Panc1 (cell line): Measurements from ENCODE around the gene CYS1. TPM values are rescaled to one million over a fixed set of nuclear protein-coding genes. Genes with fewer than 3 reads are reported as not detected.

Experiments used
- ATAC-seq: fragments of 200-7000 bp; cut with Tn5 transposase; 2 replicates; pipeline ENCODE4 v1.9.1; 2020; ENCODE audit warnings: mild to moderate bottlenecking, moderate library complexity
- BruUV-seq: library from RNA; stranded (reverse); fragments of 400-500 nt; replicated peaks from 2 replicates; lab custom pipeline; 2021; lab: Mats Ljungman, UMichigan
- CTCF ChIA-PET: fragments of 300-600 bp; sonication (Branson Sonifier 250); formaldehyde crosslinking; loops from one replicate; lab custom pipeline; 2022; ENCODE audit warnings: antibody characterized with exemption; lab: Charles Lee
- POLR2A ChIA-PET: fragments of 300-600 bp; sonication (Branson Sonifier 250); formaldehyde crosslinking; loops from one replicate; lab custom pipeline; 2022; ENCODE audit warnings: antibody characterized with exemption; lab: Charles Lee
- DNase-seq: peaks from one replicate; pipeline ENCODE4 v3.0.0-alpha.2; 2010; ENCODE audit warnings: low read depth, low spot score
- H3K27ac ChIP-seq: 2 replicates; pipeline ENCODE4 v1.5.1; 2011; ENCODE audit warnings: mild to moderate bottlenecking, low read length, inconsistent platforms
- H3K27me3 ChIP-seq: fragments of 200-500 bp; sonication (Bioruptor generic); 2 replicates; pipeline ENCODE4 v1.6.0; 2014; ENCODE audit warnings: low read length, inconsistent platforms; ENCODE audit not compliant: control insufficient read depth, insufficient read depth
- H3K36me3 ChIP-seq: fragments of 200-500 bp; sonication (Bioruptor generic); 2 replicates; pipeline ENCODE4 v1.5.1; 2014; ENCODE audit warnings: inconsistent platforms, mild to moderate bottlenecking, low read length, moderate library complexity; ENCODE audit not compliant: control insufficient read depth, insufficient read depth
- H3K4me1 ChIP-seq: 2 replicates; pipeline ENCODE4 v1.5.1; 2011; ENCODE audit warnings: inconsistent platforms, mild to moderate bottlenecking, low read length, moderate library complexity; ENCODE audit not compliant: control insufficient read depth, insufficient read depth
- H3K4me3 ChIP-seq, 2 experiments: 2 replicates each; pipeline ENCODE4 v1.5.1; 2011 to 2012; ENCODE audit warnings: low read depth in 2 of 2, low read length in 2 of 2, mild to moderate bottlenecking in 2 of 2, inconsistent platforms in 1 of 2, moderate library complexity in 1 of 2
- H3K9me3 ChIP-seq: fragments of 200-500 bp; sonication (Bioruptor generic); 2 replicates; pipeline ENCODE4 v1.5.1; 2014; ENCODE audit warnings: low read depth, mild to moderate bottlenecking, inconsistent platforms, low read length, moderate library complexity; ENCODE audit not compliant: control insufficient read depth, insufficient read depth
- CTCF ChIP-seq: fragments of 450-650 bp; IDR thresholded peaks from 2 replicates; pipeline ENCODE4 v1.5.1; 2017; ENCODE audit warnings: mild to moderate bottlenecking
- POLR2AphosphoS5 ChIP-seq: IDR thresholded peaks from 2 replicates; pipeline ENCODE4 v1.6.1; 2012; ENCODE audit warnings: mild to moderate bottlenecking, low read depth, low read length, moderate library complexity
- REST ChIP-seq, 2 experiments: IDR thresholded peaks; 2 replicates each; pipeline ENCODE4 v1.6.1; 2011 to 2012; ENCODE audit warnings: low read depth in 2 of 2, control low read depth in 1 of 2, low read length in 1 of 2, mild to moderate bottlenecking in 1 of 2, moderate library complexity in 1 of 2; ENCODE audit not compliant: insufficient read depth in 1 of 2
- SIN3A ChIP-seq: IDR thresholded peaks from 2 replicates; pipeline ENCODE4 v1.6.1; 2012; ENCODE audit warnings: low read depth, mild to moderate bottlenecking, low read length, moderate library complexity, borderline replicate concordance; ENCODE audit not compliant: insufficient read depth
- TCF7L2 ChIP-seq: IDR thresholded peaks from 2 replicates; pipeline ENCODE4 v1.6.1; 2011; ENCODE audit warnings: mild to moderate bottlenecking, low read depth, low read length, inconsistent platforms
- in situ Hi-C: cut with HindIII; loops from 2 replicates; pipeline ENCODE4 v1.10.0; 2016; ENCODE audit warnings: low sequenced_read_pairs, low pct_unique_long_range_greater_than_20kb
- intact Hi-C: fragments of 100-400 bp; cut with micrococcal nuclease; formaldehyde crosslinking; loops from one replicate; pipeline ENCODE4 v1.10.0; 2022; ENCODE audit not compliant: unreplicated experiment
- total RNA-seq: library from RNA; stranded (reverse); gene quantifications from one replicate; pipeline ENCODE4 v1.2.1, GENCODE V29; 2021; ENCODE audit not compliant: unreplicated experiment

Gene CYS1
- total RNA-seq, 1 experiment from 2014 or later: 20.4 TPM

GRCh38 chr2:10054976-10055375 is 25.2 kb downstream of the CYS1 start:
- peaks cover 13% of the 10 kb centered on the region for H3K36me3 ChIP-seq
- in situ Hi-C loops (no loop called here), intact Hi-C loops (no loop called here)
- ChIA-PET CTCF (interaction anchor here (0.7 kb wide), 1 partner anchor 78 kb away, joined by 3 read pairs; no protein-coding TSS in a partner anchor), POLR2A (no interaction called here)
- H3K27me3 ChIP-seq: no peaks in the 10 kb centered on the region
- no peak for DNase-seq
- no peak overlapping the region for H3K27ac ChIP-seq
- H3K4me3 ChIP-seq: no peak overlapping the region
- no TSS peak for BruUV-seq
- H3K9me3 ChIP-seq: no peaks in the 10 kb centered on the region
- peaks cover 19% of the 10 kb centered on the region for H3K4me1 ChIP-seq
- no peak for ATAC-seq
- TF ChIP-seq TCF7L2: no peak
- TF ChIP-seq REST (IDR thresholded peaks at IDR 0.05; ENCODE audit: insufficient read depth in 1 of 2, low read depth in 2 of 2, low read length in 1 of 2): no peak

- in situ Hi-C loops: no loop called here
- Histone ChIP-seq H3K27me3 (no peaks in the 10 kb centered on the region), H3K4me3 (no peak overlapping the region), H3K4me1 (peaks cover 19% of the 10 kb centered on the region), H3K27ac (no peak overlapping the region), H3K36me3 (peaks cover 13% of the 10 kb centered on the region), H3K9me3 (no peaks in the 10 kb centered on the region)
- no TSS peak for BruUV-seq
- intact Hi-C loops: no loop called here
- DNase-seq (no peak), ATAC-seq (no peak)
- TF ChIP-seq TCF7L2: no peak
- no peak for TF ChIP-seq POLR2AphosphoS5
- no peak for TF ChIP-seq REST (IDR thresholded peaks at IDR 0.05; ENCODE audit: insufficient read depth in 1 of 2, low read depth in 2 of 2, low read length in 1 of 2)
- TF ChIP-seq CTCF: no peak
- TF ChIP-seq SIN3A: no peak
- ChIA-PET POLR2A (no interaction called here), CTCF (no interaction called here)
These were observed 25.8 kb downstream of the CYS1 start for GRCh38 chr2:10054424-10054823.
